Suppressor macrophage treated with lipopolysaccharide for 1 hour (primary cell): ENCODE data around the gene MAP3K14.

ENCODE experiments used
- DNase-seq, 3 donors: peaks; one replicate each; pipeline ENCODE4 v3.0.0-alpha.2; 2020 to 2022

The MAP3K14 gene

DNA sequence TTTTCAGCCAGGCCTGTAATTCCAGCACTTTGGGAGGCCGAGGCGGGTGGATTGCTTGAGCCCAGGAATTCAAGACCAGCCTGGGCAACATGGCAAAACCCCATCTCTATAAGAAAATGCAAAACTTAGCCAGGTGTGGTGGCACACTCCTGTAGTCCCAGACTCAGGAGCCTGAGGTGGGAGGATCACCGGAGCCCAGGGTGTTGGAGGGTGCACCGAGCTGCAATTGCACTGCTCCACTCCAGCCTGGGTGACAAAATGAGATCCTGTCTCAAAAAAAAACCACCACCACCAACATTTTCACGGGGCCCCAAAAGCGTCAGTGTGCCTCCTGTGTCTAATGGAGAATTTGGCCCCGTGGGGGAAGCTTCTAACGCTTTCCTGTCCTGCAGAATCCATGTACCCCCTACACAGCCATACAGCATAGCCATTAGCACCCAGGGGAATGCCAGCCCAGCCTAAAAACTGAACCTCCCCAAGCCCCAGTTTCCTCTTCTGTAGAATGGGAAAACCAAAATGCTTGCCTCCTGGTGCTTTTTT lies 22.2 kb upstream of the MAP3K14 start:
- DNase-seq, result no peak

GRCh38 chr17:45338023-45338781 lies 21.4 kb upstream of the MAP3K14 start:
- DNase-seq, result no peak

GRCh38 chr17:45336390-45337182 lies 19.8 kb upstream of the MAP3K14 start:
- no peak for DNase-seq

GRCh38 chr17:45335721-45336120 lies 18.9 kb upstream of the MAP3K14 start:
- no peak for DNase-seq

GRCh38 chr17:45334701-45335677 lies 18.2 kb upstream of the MAP3K14 start:
- no peak for DNase-seq

DNA sequence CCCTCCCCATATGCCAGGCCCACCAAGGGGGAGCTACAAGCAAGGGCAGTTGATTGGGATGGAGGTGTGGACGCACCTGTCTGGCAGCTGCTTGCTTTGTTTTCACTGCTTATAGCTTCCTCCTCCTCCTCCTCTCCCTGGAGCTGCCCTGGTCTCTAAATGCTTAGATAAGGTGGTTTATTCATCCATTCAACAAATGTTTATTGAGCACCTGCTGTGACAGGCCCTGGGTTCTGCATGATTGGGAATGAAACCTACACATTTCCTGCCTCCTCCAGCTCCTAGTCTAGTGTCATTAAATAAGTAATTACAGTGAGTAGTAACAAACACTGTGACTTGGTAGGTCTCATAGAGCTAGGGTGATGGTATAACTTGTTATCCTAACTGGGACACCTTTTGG lies 17.4 kb upstream of the MAP3K14 start:
- no peak for DNase-seq

DNA sequence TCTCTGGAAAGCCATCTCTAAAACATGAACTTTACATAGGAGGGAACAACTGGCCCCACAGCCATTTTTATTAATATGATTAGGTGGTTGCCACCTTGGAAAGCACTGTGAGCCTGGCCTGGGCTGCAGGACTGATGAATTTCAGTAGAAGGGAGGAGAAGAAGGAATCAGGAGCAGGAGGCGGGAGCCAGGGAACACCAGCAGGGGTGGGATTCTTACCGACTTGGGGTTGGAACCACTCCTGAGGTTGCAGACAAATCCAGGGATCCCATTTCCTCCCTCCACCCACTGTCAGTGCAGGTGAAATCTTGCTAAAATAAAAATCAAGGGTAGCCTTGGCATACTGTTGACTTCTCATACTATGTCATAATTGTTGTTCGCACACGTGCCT lies 16.9 kb upstream of the MAP3K14 start:
- DNase-seq, result no peak

- peak; percentile 78 to 85 (median 83) for DNase-seq
These were observed 16.3 kb upstream of the MAP3K14 start for GRCh38 chr17:45332989-45333701.

- no peak for DNase-seq
These were observed 15.7 kb upstream of the MAP3K14 start for GRCh38 chr17:45332505-45332904.

DNA sequence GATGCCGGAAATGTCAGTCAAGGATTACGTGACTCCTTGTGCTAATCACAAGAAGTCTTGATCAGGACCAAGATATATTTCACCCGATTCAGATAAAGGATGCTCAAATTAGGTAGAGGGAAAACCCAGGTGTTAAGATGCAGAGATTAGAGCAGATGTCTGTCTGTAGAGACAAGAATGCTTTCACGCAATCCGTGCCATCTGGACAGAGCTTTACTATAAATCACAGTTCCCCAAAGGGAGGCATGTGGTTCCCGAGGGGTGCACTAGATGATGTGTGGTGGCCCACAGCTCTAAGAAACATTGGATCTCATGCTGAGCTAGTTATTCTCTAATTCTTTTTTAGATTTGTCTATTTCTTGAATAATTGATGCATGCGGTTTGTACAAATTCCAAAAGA lies 9.8 kb upstream of the MAP3K14 start:
- no peak for DNase-seq

DNA sequence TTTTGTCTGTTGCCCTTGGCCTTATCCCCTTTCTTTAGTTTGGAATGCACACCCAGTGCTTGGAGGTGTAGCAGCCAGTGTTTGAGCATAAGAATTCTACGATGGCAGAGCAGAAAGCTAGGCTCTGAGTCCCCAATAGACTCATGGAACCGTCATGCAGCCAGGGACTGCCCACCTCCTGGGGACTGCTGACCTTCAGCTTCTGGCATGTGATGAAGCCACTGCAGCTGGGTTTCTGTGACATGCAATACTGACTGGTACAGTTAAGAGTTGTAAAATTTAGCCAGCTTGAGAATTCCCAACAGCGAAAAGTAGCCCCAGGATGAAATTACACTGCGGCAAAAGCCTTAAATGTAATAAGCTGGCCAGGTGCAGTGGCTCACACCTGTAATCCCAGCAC lies 9.0 kb upstream of the MAP3K14 start:
- DNase-seq, result no peak

DNA sequence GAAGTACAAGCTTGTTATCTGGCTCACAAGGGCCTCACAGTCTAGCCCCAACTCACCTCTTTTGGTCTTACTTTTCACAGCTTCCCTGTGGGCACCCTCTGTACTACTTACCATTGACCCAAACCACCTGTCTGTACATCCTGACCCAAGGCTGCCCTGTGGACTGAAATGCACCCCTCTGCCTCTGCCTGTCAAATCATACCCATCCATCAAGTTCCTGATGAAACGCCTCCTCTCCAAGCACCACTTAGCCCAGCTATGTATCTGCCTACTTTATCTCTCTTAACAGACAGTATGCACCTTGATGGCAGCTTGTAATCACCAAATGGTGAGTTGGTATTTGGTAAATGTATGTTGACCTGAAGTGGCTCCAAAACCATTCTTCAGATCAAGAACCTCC lies 7.5 kb upstream of the MAP3K14 start:
- DNase-seq, result no peak

DNA sequence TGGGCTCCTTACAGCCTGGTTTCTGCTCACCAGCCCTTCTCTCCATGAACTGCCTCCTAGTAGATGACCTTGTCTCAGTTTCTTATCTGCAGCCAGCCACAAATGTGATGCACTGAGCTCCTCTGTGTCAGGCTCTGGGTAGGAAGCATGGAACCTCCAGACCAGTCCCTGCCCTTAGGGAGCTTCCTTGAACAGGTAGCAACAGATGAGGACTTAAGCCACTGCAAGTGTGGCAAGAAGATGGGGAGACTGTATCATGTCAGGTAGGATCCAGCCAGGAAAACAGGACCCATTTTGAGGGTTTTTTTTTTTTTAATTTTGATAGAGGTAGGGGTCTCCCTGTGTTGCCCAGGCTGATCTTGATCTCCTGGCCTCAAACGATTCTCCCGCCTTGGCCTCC lies 5.3 kb upstream of the MAP3K14 start:
- DNase-seq, result no peak

GRCh38 chr17:45320931-45321461 lies 4.2 kb upstream of the MAP3K14 start:
- peak; percentile 61 to 86 (median 77) for DNase-seq

- no peak for DNase-seq
These were observed 3.6 kb upstream of the MAP3K14 start for GRCh38 chr17:45320349-45320930.

GRCh38 chr17:45319239-45319703 lies 2.5 kb upstream of the MAP3K14 start:
- peak in 2 of 3 donors; percentile 61 to 66 for DNase-seq

- DNase-seq, result no peak
These were observed 1.9 kb upstream of the MAP3K14 start for GRCh38 chr17:45318561-45319230.

GRCh38 chr17:45317111-45317928 lies 500 bp upstream of the MAP3K14 start:
- DNase-seq, result peak; percentile 100

GRCh38 chr17:45315648-45316433 lies 979 bp downstream of the MAP3K14 start:
- no peak for DNase-seq
